AG10803 (cell line): ENCODE data around the gene MRPL14.

Source experiments
- DNase-seq: peaks from one replicate; pipeline ENCODE4 v3.0.0; 2010; ENCODE audit warnings: low read depth
- H3K4me3 ChIP-seq: 2 replicates; pipeline ENCODE4 v1.5.1; 2011; ENCODE audit warnings: mild to moderate bottlenecking, low read length, control low read depth
- CTCF ChIP-seq: conservative IDR thresholded peaks from 2 replicates; pipeline ENCODE4 v1.5.1; 2011; ENCODE audit warnings: mild to moderate bottlenecking, low read length, control low read depth, inconsistent platforms

Gene MRPL14

GRCh38 chr6:44122801-44123200, 4.5 kb downstream of the MRPL14 start:
- peak; percentile 71 for DNase-seq
- no peak for TF ChIP-seq CTCF
- no peak overlapping the region; the same call in 1 of the 2 replicates for H3K4me3 ChIP-seq

- H3K4me3 ChIP-seq, result no peak overlapping the region
- TF ChIP-seq CTCF, result no peak
- DNase-seq, result no peak
These were observed 6.4 kb downstream of the MRPL14 start for GRCh38 chr6:44120692-44121443.

GRCh38 chr6:44119704-44120262, 7.5 kb downstream of the MRPL14 start:
- no peak for TF ChIP-seq CTCF
- no peak for DNase-seq
- H3K4me3 ChIP-seq, result no peak overlapping the region

GRCh38 chr6:44117397-44118128, 9.7 kb downstream of the MRPL14 start:
- no peak for TF ChIP-seq CTCF
- no peak for DNase-seq
- H3K4me3 ChIP-seq, result no peak overlapping the region

GRCh38 chr6:44116641-44117382, 10.4 kb downstream of the MRPL14 start:
- DNase-seq, result peak; percentile 85
- no peak for TF ChIP-seq CTCF
- no peak overlapping the region for H3K4me3 ChIP-seq

GRCh38 chr6:44115866-44116265, 11.4 kb downstream of the MRPL14 start:
- peak; percentile 36 for DNase-seq
- no peak for TF ChIP-seq CTCF
- no peak overlapping the region for H3K4me3 ChIP-seq
